Activated CD8-positive, alpha-beta T cell treated with anti-CD3 and anti-CD28 coated beads for 36 hours (primary cell): Measurements from ENCODE around the gene SELENOO. TPM values are rescaled to one million over a fixed set of nuclear protein-coding genes. Genes with fewer than 3 reads are reported as not detected.

Experiments used
- ATAC-seq: fragments of 200-7000 bp; cut with Tn5 transposase; one replicate; pipeline ENCODE4 v1.10.0; 2021; ENCODE audit warnings: mild to moderate bottlenecking, moderate library complexity
- CTCF ChIA-PET: fragments of 350-600 bp; sonication (Branson Sonifier 250); formaldehyde crosslinking; loops from one replicate; lab custom pipeline; 2021; ENCODE audit warnings: antibody characterized with exemption; lab: Charles Lee
- POLR2A ChIA-PET: fragments of 350-600 bp; sonication (Branson Sonifier 250); formaldehyde crosslinking; loops from one replicate; lab custom pipeline; 2021; ENCODE audit warnings: antibody characterized with exemption; lab: Charles Lee
- DNase-seq: peaks from one replicate; pipeline ENCODE4 v3.0.0-alpha.2; 2020
- H3K27ac Mint-ChIP-seq: one replicate; pipeline ENCODE4 v1.8.0; 2021; ENCODE audit warnings: mild to moderate bottlenecking, mixed read lengths
- H3K27me3 Mint-ChIP-seq: one replicate; pipeline ENCODE4 v1.8.0; 2021; ENCODE audit warnings: mixed read lengths
- H3K36me3 Mint-ChIP-seq: one replicate; pipeline ENCODE4 v1.8.0; 2021; ENCODE audit warnings: low read depth, mixed read lengths
- H3K4me1 Mint-ChIP-seq: one replicate; pipeline ENCODE4 v1.8.0; 2021; ENCODE audit warnings: low read depth, mixed read lengths
- H3K4me3 Mint-ChIP-seq: one replicate; pipeline ENCODE4 v1.8.0; 2021; ENCODE audit warnings: mild to moderate bottlenecking, moderate library complexity, mixed read lengths
- H3K9me3 Mint-ChIP-seq: one replicate; pipeline ENCODE4 v1.8.0; 2021; ENCODE audit warnings: mixed read lengths
- intact Hi-C: fragments of 100-400 bp; cut with micrococcal nuclease; formaldehyde crosslinking; loops from one replicate; pipeline ENCODE4 v1.10.0; 2022
- total RNA-seq, 2 experiments: library from RNA; stranded (reverse); gene quantifications; one replicate each; pipeline ENCODE4 v1.2.3, GENCODE V29; 2021
- TF ChIP-seq, protein P1 (sequence below): fragments of 200-600 bp; IDR thresholded peaks from one replicate; pipeline ENCODE4 v1.8.0; 2022; ENCODE audit warnings: antibody characterized with exemption, mild to moderate bottlenecking

SELENOO gene
- total RNA-seq, 2 experiments from 2014 or later, result 24.0 to 25.5 TPM

DNA sequence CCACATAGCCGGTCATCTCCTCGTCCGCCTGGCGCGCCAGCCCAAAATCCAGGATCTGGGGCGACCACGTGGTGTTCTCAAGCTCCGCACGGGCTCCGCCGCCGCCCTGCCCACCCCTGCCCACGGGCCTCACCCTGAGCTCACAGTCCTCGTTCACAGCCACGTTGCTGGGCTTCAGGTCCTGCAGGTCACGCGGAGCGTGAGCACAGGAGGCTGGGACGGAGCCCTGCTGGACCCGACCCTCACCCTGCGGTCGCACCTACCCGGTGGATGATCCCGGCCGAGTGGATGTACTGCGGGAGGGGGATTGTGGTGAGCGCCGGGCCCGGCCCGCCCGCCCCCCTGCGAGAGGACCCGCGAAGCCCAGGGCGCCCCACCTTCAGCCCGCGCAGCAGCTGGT, 66.2 kb downstream of the SELENOO start:
- Mint-ChIP-seq H3K4me3 (no peak overlapping the region), H3K27me3 (peaks cover 16% of the 10 kb centered on the region), H3K9me3 (no peaks in the 10 kb centered on the region), H3K4me1 (peaks cover 14% of the 10 kb centered on the region), H3K27ac (no peak overlapping the region), H3K36me3 (no peaks in the 10 kb centered on the region)
- ATAC-seq, result no peak
- POLR2A ChIA-PET, result interaction anchor here (0.9 kb wide), 1 partner anchor 16 kb away, joined by 3 read pairs; no protein-coding TSS in a partner anchor
- CTCF ChIA-PET, result interaction anchor here (1.1 to 3.1 kb wide), 4 partner anchors 11 to 259 kb away, joined by 3 to 22 read pairs (median 5); partner anchors contain the start of genes HDAC10 and SCO2
- TF ChIP-seq, protein P1, sequence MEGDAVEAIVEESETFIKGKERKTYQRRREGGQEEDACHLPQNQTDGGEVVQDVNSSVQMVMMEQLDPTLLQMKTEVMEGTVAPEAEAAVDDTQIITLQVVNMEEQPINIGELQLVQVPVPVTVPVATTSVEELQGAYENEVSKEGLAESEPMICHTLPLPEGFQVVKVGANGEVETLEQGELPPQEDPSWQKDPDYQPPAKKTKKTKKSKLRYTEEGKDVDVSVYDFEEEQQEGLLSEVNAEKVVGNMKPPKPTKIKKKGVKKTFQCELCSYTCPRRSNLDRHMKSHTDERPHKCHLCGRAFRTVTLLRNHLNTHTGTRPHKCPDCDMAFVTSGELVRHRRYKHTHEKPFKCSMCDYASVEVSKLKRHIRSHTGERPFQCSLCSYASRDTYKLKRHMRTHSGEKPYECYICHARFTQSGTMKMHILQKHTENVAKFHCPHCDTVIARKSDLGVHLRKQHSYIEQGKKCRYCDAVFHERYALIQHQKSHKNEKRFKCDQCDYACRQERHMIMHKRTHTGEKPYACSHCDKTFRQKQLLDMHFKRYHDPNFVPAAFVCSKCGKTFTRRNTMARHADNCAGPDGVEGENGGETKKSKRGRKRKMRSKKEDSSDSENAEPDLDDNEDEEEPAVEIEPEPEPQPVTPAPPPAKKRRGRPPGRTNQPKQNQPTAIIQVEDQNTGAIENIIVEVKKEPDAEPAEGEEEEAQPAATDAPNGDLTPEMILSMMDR, result no peak
- no peak for DNase-seq
- intact Hi-C loops, result no loop called here

Other genes with a start within 250 kb of the SELENOO start
- 100 to 1,000 TPM; 146 to 158 TPM for gene PIM3, start 240.2 kb upstream of the SELENOO start, total RNA-seq
- under 1 TPM in 1 of 2 experiments, not detected in 1; 0.14 TPM for gene IL17REL, start 188.2 kb upstream of the SELENOO start, total RNA-seq
- not detected for gene TTLL8, start 142.7 kb upstream of the SELENOO start, total RNA-seq
- 1 to 10 TPM; 1.3 to 1.5 TPM for gene MLC1, start 115.6 kb upstream of the SELENOO start, total RNA-seq
- under 1 TPM in 1 of 2 experiments, not detected in 1; 0.34 TPM for gene MOV10L1, start 111.0 kb upstream of the SELENOO start, total RNA-seq
- 1 to 10 TPM; 3.3 to 3.9 TPM for gene PANX2, start 30.3 kb upstream of the SELENOO start, total RNA-seq
- 100 to 1,000 TPM; 110 to 114 TPM for gene TRABD, start 15.1 kb upstream of the SELENOO start, total RNA-seq
- 10 to 100 TPM; 44.8 to 47.2 TPM for gene TUBGCP6, start 44.0 kb downstream of the SELENOO start, total RNA-seq
- 10 to 100 TPM; 43.0 to 44.3 TPM for gene HDAC10, start 50.3 kb downstream of the SELENOO start, total RNA-seq
- 1 to 10 TPM; 7.9 to 9.2 TPM for gene MAPK12, start 60.7 kb downstream of the SELENOO start, total RNA-seq
- 1 to 10 TPM; 5.9 to 6.2 TPM for gene MAPK11, start 69.4 kb downstream of the SELENOO start, total RNA-seq
- 10 to 100 TPM; 22.1 to 26.4 TPM for gene PLXNB2, start 106.6 kb downstream of the SELENOO start, total RNA-seq
- 1 to 10 TPM; 4.6 to 5.3 TPM for gene DENND6B, start 126.0 kb downstream of the SELENOO start, total RNA-seq
- 10 to 100 TPM; 44.2 to 44.3 TPM for gene PPP6R2, start 142.3 kb downstream of the SELENOO start, total RNA-seq